ENCODE data around the gene ANKRD37. TPM values are rescaled to one million over a fixed set of nuclear protein-coding genes. Genes with fewer than 3 reads are reported as not detected.

The ANKRD37 gene
- total and polyA plus RNA-seq, 9 of the 15 experiments (the other 6 are each of a cell fraction or from before 2014, with no cell fraction given), result 1.3 to 53.7 (median 3.6) TPM

DNA sequence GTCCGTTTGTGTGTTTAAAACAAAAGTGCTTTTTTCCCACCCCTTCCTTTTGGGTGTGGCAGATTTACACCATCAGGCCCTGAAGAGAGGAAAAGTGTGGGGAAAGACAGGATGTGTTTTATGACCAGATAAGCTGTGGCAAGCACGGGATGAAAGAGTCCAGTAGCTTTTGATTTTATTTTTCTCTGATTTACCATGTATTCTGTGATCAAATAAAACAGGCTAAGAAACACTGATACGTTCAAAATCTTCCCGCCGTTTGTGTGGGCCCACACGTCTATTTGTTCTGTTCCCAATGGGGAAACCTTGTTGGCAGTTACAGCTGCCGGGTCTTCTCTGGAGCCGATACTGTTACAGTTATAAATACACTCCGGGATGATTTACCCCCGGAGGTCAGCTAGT lies 11.7 kb upstream of the ANKRD37 start (continued):
- TF ChIP-seq E2F8 (IDR thresholded peaks at IDR 0.05; ENCODE audit: low read depth, partially characterized antibody) (no peak), TAL1 (IDR thresholded peaks at IDR 0.05) (peak; percentile 43), TSC22D4 (tag; IDR thresholded peaks at IDR 0.05) (no peak), LEF1 (IDR thresholded peaks at IDR 0.05) (0 out of 2 replicates have a peak, but pooled peaks have one; percentile 29), RFX7 (CRISPR knock-in tag; IDR thresholded peaks at IDR 0.05) (no peak), ZSCAN29 (IDR thresholded peaks at IDR 0.05) (no peak), KLF6 (CRISPR knock-in tag; IDR thresholded peaks at IDR 0.05; ENCODE audit: borderline replicate concordance) (no peak), ZFX (CRISPR knock-in tag; IDR thresholded peaks at IDR 0.05) (no peak), SPI1 (IDR thresholded peaks at IDR 0.05; ENCODE audit: borderline replicate concordance, low read depth, low read length) (no peak), MYBL2 (IDR thresholded peaks at IDR 0.05; ENCODE audit: low read depth) (no peak), MYBL2 (CRISPR knock-in tag; IDR thresholded peaks at IDR 0.05; ENCODE audit: borderline replicate concordance) (no peak), CTBP1 (IDR thresholded peaks at IDR 0.05; ENCODE audit: borderline replicate concordance) (peak; percentile 16; the same call in 1 of the 2 replicates), EP300 (IDR thresholded peaks at IDR 0.05; ENCODE audit: low read length) (peak; percentile 68), ZNF75A (CRISPR knock-in tag; IDR thresholded peaks at IDR 0.05) (no peak), PTBP1 (IDR thresholded peaks at IDR 0.05; ENCODE audit: low read depth, low read length) (no peak), NBN (IDR thresholded peaks at IDR 0.05; ENCODE audit: low read depth) (0 out of 2 replicates have a peak, but pooled peaks have one; percentile 42), E2F1 (CRISPR knock-in tag; IDR thresholded peaks at IDR 0.05) (no peak), HMG20B (CRISPR knock-in tag; IDR thresholded peaks at IDR 0.05) (no peak), YY1 (IDR thresholded peaks at IDR 0.05; ENCODE audit: borderline replicate concordance in 1 of 3, control insufficient read depth in 1 of 3, extremely low read depth in 1 of 3, insufficient read depth in 3 of 3, insufficient read length in 1 of 3, insufficient replicate concordance in 2 of 3, low read depth in 1 of 3, low read length in 2 of 3) (no peak), FOXJ2 (tag; IDR thresholded peaks at IDR 0.05) (no peak), IFI16 (CRISPR knock-in tag; IDR thresholded peaks at IDR 0.05) (no peak)
- TF ChIP-seq, protein P1, sequence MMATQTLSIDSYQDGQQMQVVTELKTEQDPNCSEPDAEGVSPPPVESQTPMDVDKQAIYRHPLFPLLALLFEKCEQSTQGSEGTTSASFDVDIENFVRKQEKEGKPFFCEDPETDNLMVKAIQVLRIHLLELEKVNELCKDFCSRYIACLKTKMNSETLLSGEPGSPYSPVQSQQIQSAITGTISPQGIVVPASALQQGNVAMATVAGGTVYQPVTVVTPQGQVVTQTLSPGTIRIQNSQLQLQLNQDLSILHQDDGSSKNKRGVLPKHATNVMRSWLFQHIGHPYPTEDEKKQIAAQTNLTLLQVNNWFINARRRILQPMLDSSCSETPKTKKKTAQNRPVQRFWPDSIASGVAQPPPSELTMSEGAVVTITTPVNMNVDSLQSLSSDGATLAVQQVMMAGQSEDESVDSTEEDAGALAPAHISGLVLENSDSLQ (IDR thresholded peaks at IDR 0.05), result 0 out of 2 replicates have a peak, but pooled peaks have one; percentile 39
- TF ChIP-seq, protein P2, sequence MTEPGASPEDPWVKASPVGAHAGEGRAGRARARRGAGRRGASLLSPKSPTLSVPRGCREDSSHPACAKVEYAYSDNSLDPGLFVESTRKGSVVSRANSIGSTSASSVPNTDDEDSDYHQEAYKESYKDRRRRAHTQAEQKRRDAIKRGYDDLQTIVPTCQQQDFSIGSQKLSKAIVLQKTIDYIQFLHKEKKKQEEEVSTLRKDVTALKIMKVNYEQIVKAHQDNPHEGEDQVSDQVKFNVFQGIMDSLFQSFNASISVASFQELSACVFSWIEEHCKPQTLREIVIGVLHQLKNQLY (CRISPR knock-in tag; conservative IDR thresholded peaks at IDR 0.05), result no peak

All from K562 (cell line).